Parathyroid adenoma (tissue), 2 donors: ENCODE data around the gene RGS2.

Experiments used
- H2AFZ ChIP-seq: fragments of 300-600 bp; sonication (generic); one replicate; pipeline ENCODE4 v1.7.0; 2017; ENCODE audit warnings: antibody characterized with exemption, mild to moderate bottlenecking
- H3K27ac ChIP-seq: fragments of 300-600 bp; sonication (generic); one replicate; pipeline ENCODE4 v1.7.0; 2017
- H3K27me3 ChIP-seq: fragments of 300-600 bp; sonication (generic); one replicate; pipeline ENCODE4 v1.7.0; 2017; ENCODE audit warnings: low read length; ENCODE audit not compliant: control insufficient read depth, insufficient read depth
- H3K36me3 ChIP-seq: fragments of 300-600 bp; sonication (generic); one replicate; pipeline ENCODE4 v1.7.0; 2017; ENCODE audit warnings: low read length; ENCODE audit not compliant: control insufficient read depth, insufficient read depth
- H3K4me1 ChIP-seq: fragments of 300-600 bp; sonication (generic); one replicate; pipeline ENCODE4 v1.7.0; 2017; ENCODE audit warnings: control low read depth
- H3K4me2 ChIP-seq: fragments of 300-600 bp; sonication (generic); one replicate; pipeline ENCODE4 v1.7.0; 2017; ENCODE audit warnings: low read length
- H3K4me3 ChIP-seq: fragments of 300-600 bp; sonication (generic); one replicate; pipeline ENCODE4 v1.7.0; 2017; ENCODE audit warnings: low read depth, low read length
- H3K79me2 ChIP-seq: fragments of 300-600 bp; sonication (generic); one replicate; pipeline ENCODE4 v1.7.0; 2017; ENCODE audit warnings: control low read depth
- H3K9ac ChIP-seq: fragments of 300-600 bp; sonication (generic); one replicate; pipeline ENCODE4 v1.7.0; 2017; ENCODE audit warnings: mild to moderate bottlenecking
- H3K9me3 ChIP-seq: fragments of 300-600 bp; sonication (generic); one replicate; pipeline ENCODE4 v1.7.0; 2017; ENCODE audit warnings: low read length; ENCODE audit not compliant: control insufficient read depth
- TF ChIP-seq, protein P1 (sequence below): fragments of 300-600 bp; sonication (generic); IDR thresholded peaks from one replicate; pipeline ENCODE4 v1.7.0; 2017; ENCODE audit warnings: antibody characterized with exemption, mild to moderate bottlenecking
- donor health status: primary hyperparathyroidism.

RGS2 gene

DNA sequence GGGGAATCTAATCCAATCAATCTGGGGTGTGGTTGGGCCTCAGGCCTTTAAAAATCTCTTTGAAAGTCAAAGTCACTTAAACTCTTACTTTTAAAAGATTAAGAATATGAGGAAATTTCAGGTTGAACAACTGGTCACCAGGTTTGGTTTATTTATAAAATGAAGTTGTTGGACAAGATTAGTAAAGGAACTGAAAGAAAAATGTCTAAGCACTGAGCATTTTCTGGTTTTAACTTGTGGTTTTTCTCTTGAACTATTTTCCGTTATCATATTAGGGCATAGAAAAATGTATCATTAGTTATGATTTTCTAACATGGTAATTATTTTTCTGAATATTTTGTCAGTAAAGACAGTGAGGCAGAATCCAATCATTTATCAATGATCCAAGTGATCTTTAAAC is 49.6 kb downstream of the RGS2 start:
- no peak overlapping the region for H3K9ac ChIP-seq
- no peaks in the 10 kb centered on the region for H3K36me3 ChIP-seq
- H3K27ac ChIP-seq, result no peak overlapping the region
- no peaks in the 10 kb centered on the region for H3K4me1 ChIP-seq
- H3K27me3 ChIP-seq, result no peaks in the 10 kb centered on the region
- no peaks in the 10 kb centered on the region for H3K9me3 ChIP-seq
- H3K4me2 ChIP-seq, result no peak overlapping the region
- no peak overlapping the region for H2AFZ ChIP-seq
- no peaks in the 10 kb centered on the region for H3K79me2 ChIP-seq
- no peak overlapping the region for H3K4me3 ChIP-seq
- TF ChIP-seq, protein P1, sequence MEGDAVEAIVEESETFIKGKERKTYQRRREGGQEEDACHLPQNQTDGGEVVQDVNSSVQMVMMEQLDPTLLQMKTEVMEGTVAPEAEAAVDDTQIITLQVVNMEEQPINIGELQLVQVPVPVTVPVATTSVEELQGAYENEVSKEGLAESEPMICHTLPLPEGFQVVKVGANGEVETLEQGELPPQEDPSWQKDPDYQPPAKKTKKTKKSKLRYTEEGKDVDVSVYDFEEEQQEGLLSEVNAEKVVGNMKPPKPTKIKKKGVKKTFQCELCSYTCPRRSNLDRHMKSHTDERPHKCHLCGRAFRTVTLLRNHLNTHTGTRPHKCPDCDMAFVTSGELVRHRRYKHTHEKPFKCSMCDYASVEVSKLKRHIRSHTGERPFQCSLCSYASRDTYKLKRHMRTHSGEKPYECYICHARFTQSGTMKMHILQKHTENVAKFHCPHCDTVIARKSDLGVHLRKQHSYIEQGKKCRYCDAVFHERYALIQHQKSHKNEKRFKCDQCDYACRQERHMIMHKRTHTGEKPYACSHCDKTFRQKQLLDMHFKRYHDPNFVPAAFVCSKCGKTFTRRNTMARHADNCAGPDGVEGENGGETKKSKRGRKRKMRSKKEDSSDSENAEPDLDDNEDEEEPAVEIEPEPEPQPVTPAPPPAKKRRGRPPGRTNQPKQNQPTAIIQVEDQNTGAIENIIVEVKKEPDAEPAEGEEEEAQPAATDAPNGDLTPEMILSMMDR, result no peak

DNA sequence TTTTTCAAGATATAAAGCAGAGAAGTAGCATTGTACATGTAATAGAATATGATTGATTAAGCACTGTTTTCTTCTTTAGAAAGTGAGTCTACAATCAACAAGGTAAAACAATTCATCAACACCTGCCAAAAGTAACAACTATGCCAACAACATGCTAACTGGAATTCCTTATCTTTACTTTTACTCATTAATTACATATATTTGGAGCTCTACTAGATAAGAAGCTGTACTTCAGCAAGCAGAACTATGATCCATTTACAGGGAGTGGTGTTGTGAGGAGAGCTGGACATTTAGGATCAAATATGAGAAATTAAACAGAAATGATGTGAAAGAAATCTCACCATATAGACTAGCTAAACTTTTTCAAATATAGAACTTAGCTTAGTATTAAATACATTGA is 51.0 kb downstream of the RGS2 start:
- Histone ChIP-seq H3K4me3 (no peak overlapping the region), H3K9ac (no peak overlapping the region), H2AFZ (no peak overlapping the region), H3K4me2 (no peak overlapping the region), H3K9me3 (no peaks in the 10 kb centered on the region), H3K27me3 (no peaks in the 10 kb centered on the region), H3K79me2 (no peaks in the 10 kb centered on the region), H3K36me3 (no peaks in the 10 kb centered on the region), H3K27ac (no peak overlapping the region), H3K4me1 (no peaks in the 10 kb centered on the region)
- TF ChIP-seq, protein P1, result no peak

DNA sequence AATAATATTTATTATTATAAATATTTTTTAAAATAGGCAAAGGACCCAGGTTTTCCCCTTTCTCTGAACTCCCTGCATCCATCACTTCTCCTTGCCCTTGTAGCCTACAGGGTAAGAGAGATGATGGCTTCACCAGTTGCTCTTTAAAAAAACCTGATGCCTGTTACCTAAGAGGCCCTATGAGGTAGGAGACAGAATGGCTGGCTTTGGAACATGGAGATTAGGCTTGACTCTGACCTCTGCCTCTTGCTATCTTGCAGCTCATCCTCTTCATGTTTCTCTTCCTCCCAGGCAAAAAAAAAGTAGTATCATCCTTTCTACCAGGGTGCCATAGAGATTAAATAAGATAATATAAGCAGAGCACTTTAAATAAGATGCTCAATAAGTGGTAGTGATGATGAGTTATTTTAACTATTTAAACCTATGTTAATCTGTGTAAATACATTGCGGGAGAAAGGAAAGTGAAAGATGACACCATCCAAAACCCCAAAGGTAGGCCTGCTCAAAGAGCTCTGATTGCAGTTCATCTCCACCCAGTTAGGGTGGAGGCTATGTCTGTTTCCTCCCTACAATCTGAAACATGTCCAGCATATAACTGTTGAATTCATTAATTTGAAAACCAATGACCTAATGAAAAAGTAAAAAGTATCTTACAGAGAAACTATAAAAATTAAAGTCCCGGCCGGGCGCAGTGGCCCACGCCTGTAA is 51.8 kb downstream of the RGS2 start:
- Histone ChIP-seq H3K27me3 (no peaks in the 10 kb centered on the region), H3K9me3 (no peaks in the 10 kb centered on the region), H3K4me1 (no peaks in the 10 kb centered on the region), H3K27ac (no peak overlapping the region), H3K4me2 (no peak overlapping the region), H3K36me3 (no peaks in the 10 kb centered on the region), H3K9ac (no peak overlapping the region), H3K79me2 (no peaks in the 10 kb centered on the region), H3K4me3 (no peak overlapping the region), H2AFZ (no peak overlapping the region)
- TF ChIP-seq, protein P1, result no peak

DNA sequence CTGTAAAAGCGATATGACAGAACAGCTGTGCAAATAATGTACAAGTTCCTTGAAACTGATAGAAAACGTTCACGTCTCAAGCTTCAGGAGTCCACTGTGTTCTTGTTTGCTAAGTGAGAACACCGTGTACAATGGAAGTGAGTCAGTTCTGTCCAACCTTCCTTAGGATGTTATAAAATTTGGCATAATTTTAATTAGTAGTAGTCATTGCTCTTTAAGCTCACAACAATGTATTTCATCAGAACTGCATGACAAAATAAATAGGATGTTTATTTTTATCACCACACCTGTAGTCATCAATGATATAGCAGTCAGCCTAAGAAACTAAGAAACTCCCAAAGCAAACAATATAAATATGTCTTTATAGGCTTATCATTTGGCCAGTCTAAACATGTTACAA is 53.0 kb downstream of the RGS2 start:
- H3K27me3 ChIP-seq, result no peaks in the 10 kb centered on the region
- no peaks in the 10 kb centered on the region for H3K36me3 ChIP-seq
- H3K4me1 ChIP-seq, result no peaks in the 10 kb centered on the region
- H2AFZ ChIP-seq, result no peak overlapping the region
- H3K9me3 ChIP-seq, result no peaks in the 10 kb centered on the region
- no peak overlapping the region for H3K4me3 ChIP-seq
- TF ChIP-seq, protein P1, result no peak
- H3K4me2 ChIP-seq, result no peak overlapping the region
- H3K79me2 ChIP-seq, result no peaks in the 10 kb centered on the region
- H3K27ac ChIP-seq, result no peak overlapping the region
- H3K9ac ChIP-seq, result no peak overlapping the region
